ENCODE data around the gene PCTP. TPM values are rescaled to one million over a fixed set of nuclear protein-coding genes. Genes with fewer than 3 reads are reported as not detected.

The PCTP gene
- total RNA-seq, 1 experiment from 2014 or later = 17.1 TPM

GRCh38 chr17:55818451-55819375, 67.9 kb downstream of the PCTP start:
- H3K27ac ChIP-seq (ENCODE audit: insufficient read length, low read depth, low read length) = no peak overlapping the region
- no peaks in the 10 kb centered on the region for H3K23me2 ChIP-seq (ENCODE audit: insufficient read length, low read depth, low read length, poor library complexity, severe bottlenecking)
- DNase-seq = no peak
- H4K5ac ChIP-seq (ENCODE audit: insufficient read length, low read depth, low read length) = no peak overlapping the region
- no peak overlapping the region for H3K4me3 Mint-ChIP-seq
- H3K9me3 ChIP-seq (ENCODE audit: control insufficient read depth, low read depth, low read length) = no peaks in the 10 kb centered on the region
- H4K20me1 ChIP-seq (ENCODE audit: control insufficient read depth, insufficient read depth, insufficient read length) = no peaks in the 10 kb centered on the region
- H3K27me3 Mint-ChIP-seq (ENCODE audit: low read depth) = peaks cover 2% of the 10 kb centered on the region; the same call in 1 of the 2 replicates
- H3K36me3 Mint-ChIP-seq (ENCODE audit: insufficient read depth in 1 of 3, low read depth in 3 of 3) = no peaks in the 10 kb centered on the region
- H3T11ph ChIP-seq (ENCODE audit: low read length) = no peak overlapping the region
- H3K4ac ChIP-seq (ENCODE audit: low read depth, low read length) = no peak overlapping the region
- H3K18ac ChIP-seq (ENCODE audit: insufficient read length, low read depth, low read length) = no peak overlapping the region
- no peak overlapping the region for H3K4me2 ChIP-seq (ENCODE audit: insufficient read depth, insufficient read length, low read length)
- H3K9me3 Mint-ChIP-seq = no peaks in the 10 kb centered on the region; a peak in 1 of 5 replicates
- H2AK5ac ChIP-seq (ENCODE audit: insufficient read length, low read length) = no peak overlapping the region
- no peaks in the 10 kb centered on the region for H3K27me3 ChIP-seq (ENCODE audit: insufficient read depth, low read length)
- no peak overlapping the region for H3K14ac ChIP-seq (ENCODE audit: insufficient read depth, low read length)
- no peak overlapping the region for H2BK120ac ChIP-seq (ENCODE audit: low read depth, low read length, poor library complexity, severe bottlenecking)
- H3K56ac ChIP-seq (ENCODE audit: insufficient read length, low read depth, low read length) = no peak overlapping the region
- no peak overlapping the region for H2AFZ ChIP-seq (ENCODE audit: low read length)
- H2BK5ac ChIP-seq (ENCODE audit: insufficient read length, low read length) = no peak overlapping the region
- H3K79me1 ChIP-seq (ENCODE audit: insufficient read depth, low read depth, low read length, poor library complexity, severe bottlenecking) = no peaks in the 10 kb centered on the region
- H3K79me2 ChIP-seq (ENCODE audit: insufficient read depth, low read length) = no peaks in the 10 kb centered on the region
- no peak overlapping the region for H2BK20ac ChIP-seq (ENCODE audit: low read depth, low read length, poor library complexity, severe bottlenecking)
- no peaks in the 10 kb centered on the region for H3K4me1 ChIP-seq (ENCODE audit: insufficient read depth, low read length)
- H3K27ac Mint-ChIP-seq = no peak overlapping the region
- no peak overlapping the region for H3K9ac ChIP-seq (ENCODE audit: extremely low read depth, insufficient read length, low read length)
- no peak overlapping the region for H2BK15ac ChIP-seq (ENCODE audit: low read depth, low read length)
- TF ChIP-seq CTCF (conservative IDR thresholded peaks at IDR 0.05) = no peak
- no peak overlapping the region for H3K23ac ChIP-seq (ENCODE audit: insufficient read length, low read depth, low read length)
- no peaks in the 10 kb centered on the region for H3K4me1 Mint-ChIP-seq
- no CpG with 5 or more reads among the region's 5 CpGs for WGBS (ENCODE audit: extremely low coverage, insufficient read length, low lambda C conversion rate)
- H2BK12ac ChIP-seq (ENCODE audit: insufficient read length, low read depth, low read length) = no peak overlapping the region
- H4K91ac ChIP-seq (ENCODE audit: insufficient read length, low read depth, low read length) = no peak overlapping the region
- no peak overlapping the region for H4K8ac ChIP-seq (replicated peaks; ENCODE audit: insufficient read length, low read depth, low read length)
